Measurements from ENCODE around the gene TUBA3D.
"Not testable (repeated sequence)": the region's sequence is repeated elsewhere in the genome, so short reads cannot be mapped to it uniquely, and the experiment has no call there.

GRCh38 chr2:131477227-131477626 is 1.3 kb downstream of the TUBA3D start:
- not testable (repeated sequence) for TF ChIP-seq CTCF (IDR thresholded peaks at IDR 0.05); POLR2AphosphoS5 (IDR thresholded peaks at IDR 0.05; ENCODE audit: low read depth, low read length); SIN3A (IDR thresholded peaks at IDR 0.05; ENCODE audit: borderline replicate concordance, insufficient read depth, low read depth, low read length); TCF7L2 (IDR thresholded peaks at IDR 0.05; ENCODE audit: low read depth, low read length)
- TF ChIP-seq, protein P1, sequence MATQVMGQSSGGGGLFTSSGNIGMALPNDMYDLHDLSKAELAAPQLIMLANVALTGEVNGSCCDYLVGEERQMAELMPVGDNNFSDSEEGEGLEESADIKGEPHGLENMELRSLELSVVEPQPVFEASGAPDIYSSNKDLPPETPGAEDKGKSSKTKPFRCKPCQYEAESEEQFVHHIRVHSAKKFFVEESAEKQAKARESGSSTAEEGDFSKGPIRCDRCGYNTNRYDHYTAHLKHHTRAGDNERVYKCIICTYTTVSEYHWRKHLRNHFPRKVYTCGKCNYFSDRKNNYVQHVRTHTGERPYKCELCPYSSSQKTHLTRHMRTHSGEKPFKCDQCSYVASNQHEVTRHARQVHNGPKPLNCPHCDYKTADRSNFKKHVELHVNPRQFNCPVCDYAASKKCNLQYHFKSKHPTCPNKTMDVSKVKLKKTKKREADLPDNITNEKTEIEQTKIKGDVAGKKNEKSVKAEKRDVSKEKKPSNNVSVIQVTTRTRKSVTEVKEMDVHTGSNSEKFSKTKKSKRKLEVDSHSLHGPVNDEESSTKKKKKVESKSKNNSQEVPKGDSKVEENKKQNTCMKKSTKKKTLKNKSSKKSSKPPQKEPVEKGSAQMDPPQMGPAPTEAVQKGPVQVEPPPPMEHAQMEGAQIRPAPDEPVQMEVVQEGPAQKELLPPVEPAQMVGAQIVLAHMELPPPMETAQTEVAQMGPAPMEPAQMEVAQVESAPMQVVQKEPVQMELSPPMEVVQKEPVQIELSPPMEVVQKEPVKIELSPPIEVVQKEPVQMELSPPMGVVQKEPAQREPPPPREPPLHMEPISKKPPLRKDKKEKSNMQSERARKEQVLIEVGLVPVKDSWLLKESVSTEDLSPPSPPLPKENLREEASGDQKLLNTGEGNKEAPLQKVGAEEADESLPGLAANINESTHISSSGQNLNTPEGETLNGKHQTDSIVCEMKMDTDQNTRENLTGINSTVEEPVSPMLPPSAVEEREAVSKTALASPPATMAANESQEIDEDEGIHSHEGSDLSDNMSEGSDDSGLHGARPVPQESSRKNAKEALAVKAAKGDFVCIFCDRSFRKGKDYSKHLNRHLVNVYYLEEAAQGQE (IDR thresholded peaks at IDR 0.05; ENCODE audit: insufficient read depth in 1 of 2, low read depth in 2 of 2, low read length in 1 of 2) = not testable (repeated sequence)
